HCT116 (cell line): Measurements from ENCODE around the gene PCGF2. TPM values are rescaled to one million over a fixed set of nuclear protein-coding genes. Genes with fewer than 3 reads are reported as not detected.

ENCODE experiments used
- ATAC-seq: fragments of 200-7000 bp; cut with Tn5 transposase; 2 replicates; pipeline ENCODE4 v1.9.1; 2020; ENCODE audit warnings: mild to moderate bottlenecking, moderate library complexity
- BruUV-seq: library from RNA; stranded (reverse); fragments of 400-500 nt; replicated peaks from 2 replicates; lab custom pipeline; 2021; lab: Mats Ljungman, UMichigan
- CTCF ChIA-PET: fragments of 300-600 bp; sonication (Branson Sonifier 250); formaldehyde crosslinking; loops from one replicate; lab custom pipeline; 2021; ENCODE audit warnings: antibody characterized with exemption; lab: Charles Lee
- POLR2A ChIA-PET: fragments of 300-600, 350-600 bp; sonication (Branson Sonifier 250); formaldehyde crosslinking; loops from one replicate; lab custom pipeline; 2021; ENCODE audit warnings: antibody characterized with exemption; lab: Charles Lee
- RAD21 ChIA-PET, 2 experiments: fragments of 300-600 bp; sonication (Branson Sonifier 250); formaldehyde crosslinking; loops; one replicate each; lab custom pipeline; 2023; ENCODE audit warnings: low total read pairs in 2 of 2; ENCODE audit not compliant: uncharacterized antibody in 2 of 2, unreplicated experiment in 2 of 2, low non-redundant PET in 1 of 2; lab: Charles Lee
- DNase-seq: peaks from one replicate; pipeline ENCODE4 v3.0.0-alpha.2; 2010; ENCODE audit warnings: low read depth, low spot score
- H2AFZ ChIP-seq: fragments of 200-600 bp; shearing (Covaris generic), sonication (generic); 2 replicates; pipeline ENCODE4 v1.6.1; 2017; ENCODE audit warnings: low read depth, mixed run types, mixed read lengths, antibody characterized with exemption, low read length; ENCODE audit not compliant: poor library complexity, severe bottlenecking
- H3K27ac ChIP-seq: 2 replicates; pipeline ENCODE4 v1.5.1; 2012; ENCODE audit warnings: low read depth, low read length
- H3K27me3 ChIP-seq: fragments of 200-600 bp; sonication (generic); 2 replicates; pipeline ENCODE4 v1.6.1; 2016; ENCODE audit warnings: mixed run types, low read length, mixed read lengths; ENCODE audit not compliant: insufficient read depth
- H3K36me3 ChIP-seq, 2 experiments: fragments of 200-500 bp in 1 of 2; fragments of 200-600 bp in 1 of 2; sonication (Bioruptor generic) in 1 of 2; sonication (generic) in 1 of 2; 2 replicates each; pipeline versions ENCODE4 v1.5.1 to v1.6.1; 2014 to 2016; ENCODE audit warnings: low read length in 2 of 2, inconsistent platforms in 1 of 2, mixed read lengths in 1 of 2, mixed run types in 1 of 2; ENCODE audit not compliant: insufficient read depth in 2 of 2, control insufficient read depth in 1 of 2
- H3K4me1 ChIP-seq, 2 experiments: fragments of 200-600 bp in 1 of 2; sonication (generic) in 1 of 2; 2 replicates each; pipeline versions ENCODE4 v1.5.1 to v1.6.1; 2012 to 2017; ENCODE audit warnings: low read length in 2 of 2, inconsistent platforms in 1 of 2, mild to moderate bottlenecking in 1 of 2, mixed read lengths in 1 of 2, mixed run types in 1 of 2, moderate library complexity in 1 of 2; ENCODE audit not compliant: insufficient read depth in 2 of 2, control insufficient read depth in 1 of 2
- H3K4me2 ChIP-seq: fragments of 200-600 bp; sonication (generic); 2 replicates; pipeline ENCODE4 v1.6.1; 2017; ENCODE audit warnings: mixed run types, low read length, mixed read lengths
- H3K4me3 ChIP-seq, 2 experiments: fragments of 200-600 bp in 1 of 2; sonication (generic) in 1 of 2; replicated peaks in 1 of 2; 2 replicates each; pipeline ENCODE4 v1.5.1; 2011 to 2016; ENCODE audit warnings: low read length in 2 of 2, control low read depth in 1 of 2, low read depth in 1 of 2, mild to moderate bottlenecking in 1 of 2, mixed read lengths in 1 of 2, mixed run types in 1 of 2
- H3K79me2 ChIP-seq: fragments of 200-600 bp; sonication (generic); 2 replicates; pipeline ENCODE4 v1.6.1; 2017; ENCODE audit warnings: mild to moderate bottlenecking, mixed run types, low read length, moderate library complexity, mixed read lengths; ENCODE audit not compliant: insufficient read depth
- H3K9ac ChIP-seq: fragments of 200-600 bp; sonication (generic); 2 replicates; pipeline ENCODE4 v1.6.1; 2016; ENCODE audit warnings: low read length, mixed read lengths
- H3K9me2 ChIP-seq: fragments of 200-600 bp; sonication (generic), shearing (Covaris generic); 2 replicates; pipeline ENCODE4 v1.6.1; 2017; ENCODE audit warnings: mixed run types, mild to moderate bottlenecking, moderate library complexity; ENCODE audit not compliant: insufficient read depth
- H3K9me3 ChIP-seq, 2 experiments: fragments of 200-500 bp in 1 of 2; fragments of 200-600 bp in 1 of 2; sonication (Bioruptor generic) in 1 of 2; sonication (generic) in 1 of 2; 2 replicates each; pipeline ENCODE4 v1.6.1; 2014 to 2017; ENCODE audit warnings: low read length in 2 of 2, mixed read lengths in 2 of 2, inconsistent platforms in 1 of 2, low read depth in 1 of 2, mild to moderate bottlenecking in 1 of 2, mixed run types in 1 of 2, moderate library complexity in 1 of 2; ENCODE audit not compliant: control insufficient read depth in 1 of 2, insufficient read depth in 1 of 2
- H4K20me1 ChIP-seq: fragments of 200-600 bp; sonication (generic), shearing (Covaris generic); 2 replicates; pipeline ENCODE4 v1.6.1; 2017; ENCODE audit warnings: mixed run types, mild to moderate bottlenecking, moderate library complexity; ENCODE audit not compliant: insufficient read depth
- CBX3 ChIP-seq: IDR thresholded peaks from 2 replicates; pipeline ENCODE4 v1.6.1; 2012; ENCODE audit warnings: low read depth
- EGR1 ChIP-seq: IDR thresholded peaks from 2 replicates; pipeline ENCODE4 v1.6.1; 2012; ENCODE audit warnings: low read depth
- EZH2 ChIP-seq: fragments of 200-600 bp; sonication (generic); IDR thresholded peaks from 2 replicates; pipeline ENCODE4 v1.6.1; 2017; ENCODE audit warnings: antibody characterized with exemption, mixed run types
- FOSL1 ChIP-seq: IDR thresholded peaks from 2 replicates; pipeline ENCODE4 v1.6.1; 2012; ENCODE audit warnings: low read depth
- JUND ChIP-seq: IDR thresholded peaks from 2 replicates; pipeline ENCODE4 v1.6.1; 2012
- MAX ChIP-seq: IDR thresholded peaks from 2 replicates; pipeline ENCODE4 v1.6.1; 2012
- POLR2A ChIP-seq: IDR thresholded peaks from 2 replicates; pipeline ENCODE4 v1.7.0; 2011; ENCODE audit warnings: borderline replicate concordance; ENCODE audit not compliant: insufficient read depth, insufficient read length; ENCODE audit errors: extremely low read depth
- POLR2AphosphoS5 ChIP-seq: IDR thresholded peaks from 2 replicates; pipeline ENCODE4 v1.6.1; 2011; ENCODE audit warnings: mild to moderate bottlenecking, low read depth, low read length, moderate library complexity
- RAD21 ChIP-seq: IDR thresholded peaks from 2 replicates; pipeline ENCODE4 v1.6.1; 2012; ENCODE audit warnings: low read depth, mild to moderate bottlenecking
- TCF7L2 ChIP-seq: IDR thresholded peaks from 2 replicates; pipeline ENCODE4 v1.7.0; 2011; ENCODE audit warnings: borderline replicate concordance, inconsistent platforms; ENCODE audit not compliant: insufficient read depth, insufficient read length; ENCODE audit errors: extremely low read depth
- YY1 ChIP-seq: IDR thresholded peaks from 2 replicates; pipeline ENCODE4 v1.6.1; 2011; ENCODE audit warnings: low read length, low read depth, moderate library complexity, mild to moderate bottlenecking; ENCODE audit not compliant: insufficient replicate concordance; ENCODE audit errors: extremely low read depth
- ZFX ChIP-seq: fragments of 450-650 bp; IDR thresholded peaks from 2 replicates; pipeline ENCODE4 v1.6.1; 2017
- intact Hi-C: fragments of 100-400 bp; cut with micrococcal nuclease; formaldehyde crosslinking; loops from 2 replicates; pipeline ENCODE4 v1.10.0; 2022
- total RNA-seq: library from RNA; stranded (reverse); gene quantifications from one replicate; pipeline ENCODE4 v1.2.1, GENCODE V29; 2021; ENCODE audit not compliant: unreplicated experiment
- TF ChIP-seq, protein P1 (sequence below): IDR thresholded peaks from 2 replicates; pipeline ENCODE4 v1.6.1; 2012; ENCODE audit warnings: low read depth
- TF ChIP-seq, protein P2 (sequence below): IDR thresholded peaks from 2 replicates; pipeline ENCODE4 v1.6.1; 2012

PCGF2 gene
- total RNA-seq, 1 experiment from 2014 or later, result 64.6 TPM

DNA sequence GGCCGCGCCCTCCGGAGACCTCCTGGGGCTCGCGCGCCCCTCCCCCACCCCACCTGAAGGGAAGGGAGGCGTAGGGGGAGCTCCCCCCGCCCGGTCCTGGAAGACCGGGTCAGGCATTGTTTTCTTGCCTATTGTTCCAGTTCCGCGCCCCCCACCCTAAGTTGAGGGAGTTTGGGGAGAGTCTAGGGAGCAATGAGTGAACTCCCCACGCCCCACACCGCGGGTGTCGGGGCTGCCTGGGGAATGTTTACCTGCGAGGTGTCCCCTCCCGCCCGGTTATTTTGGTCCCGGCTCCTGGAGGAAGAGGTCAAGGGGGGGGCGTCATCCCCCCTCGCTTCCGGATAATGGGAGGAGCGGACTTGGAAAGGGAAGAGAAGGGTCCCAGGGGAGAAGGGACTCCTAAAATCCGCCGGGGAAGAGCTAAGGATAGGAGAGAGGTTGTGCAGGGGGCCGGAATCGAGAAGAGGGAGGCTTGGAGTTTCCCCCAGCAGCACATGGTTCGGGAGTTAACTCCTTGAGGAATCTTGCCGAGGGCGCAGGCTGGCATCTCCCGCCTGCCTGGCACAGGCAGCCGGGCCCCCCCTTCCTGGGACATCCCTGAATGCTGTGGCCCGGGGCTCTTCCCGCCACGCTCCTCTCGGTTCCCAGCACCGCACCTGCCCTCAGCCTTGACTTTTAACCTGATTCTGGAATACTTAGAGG is 42.2 kb downstream of the PCGF2 start:
- Histone ChIP-seq H3K27me3 (no peaks in the 10 kb centered on the region), H3K4me3 (peak overlapping the region; percentile 77 to 91), H3K9ac (peak overlapping the region; percentile 85), H3K4me1 (peaks cover 21 to 49% of the 10 kb centered on the region in 2 experiments), H3K9me2 (no peaks in the 10 kb centered on the region), H4K20me1 (no peaks in the 10 kb centered on the region), H3K79me2 (peaks cover 52% of the 10 kb centered on the region), H3K9me3 (no peaks in the 10 kb centered on the region), H3K4me2 (peak overlapping the region; percentile 96), H3K27ac (peak overlapping the region; percentile 99), H3K36me3 (peaks cover 11 to 30% of the 10 kb centered on the region in 2 experiments; a peak in 3 of 4 replicates), H2AFZ (no peak overlapping the region)
- BruUV-seq, result no TSS peak
- ATAC-seq, result peak; percentile 9
- RAD21 ChIA-PET, result no interaction called here
- POLR2A ChIA-PET, result interaction anchor here (0.6 to 1.4 kb wide), 2 partner anchors 29 to 41 kb away, joined by 3 to 4 read pairs; no protein-coding TSS in a partner anchor
- CTCF ChIA-PET, result no interaction called here
- no peak for DNase-seq
- intact Hi-C loops, result no loop called here
- TF ChIP-seq RAD21 (no peak), MAX (peak; percentile 35), POLR2AphosphoS5 (peak; percentile 43), POLR2A (peak; percentile 17)

GRCh38 chr17:38705523-38705802 is 42.7 kb downstream of the PCGF2 start:
- intact Hi-C loops, result no loop called here
- Histone ChIP-seq H3K27ac (peak overlapping the region; percentile 99), H3K79me2 (peaks cover 52% of the 10 kb centered on the region), H3K36me3 (peaks cover 10 to 25% of the 10 kb centered on the region in 2 experiments; a peak in 2 of 4 replicates), H3K9me3 (no peaks in the 10 kb centered on the region), H3K4me3 (peak overlapping the region; percentile 77 to 91), H3K9me2 (no peaks in the 10 kb centered on the region), H3K9ac (peak overlapping the region; percentile 85), H2AFZ (no peak overlapping the region), H3K4me2 (peak overlapping the region; percentile 96), H4K20me1 (no peaks in the 10 kb centered on the region), H3K27me3 (no peaks in the 10 kb centered on the region), H3K4me1 (peaks cover 25 to 54% of the 10 kb centered on the region in 2 experiments)
- TF ChIP-seq TCF7L2 (no peak), MAX (no peak), CBX3 (no peak), EGR1 (no peak), JUND (no peak), EZH2 (no peak), FOSL1 (no peak), POLR2AphosphoS5 (no peak), YY1 (no peak), ZFX (no peak)
- TF ChIP-seq, protein P1, sequence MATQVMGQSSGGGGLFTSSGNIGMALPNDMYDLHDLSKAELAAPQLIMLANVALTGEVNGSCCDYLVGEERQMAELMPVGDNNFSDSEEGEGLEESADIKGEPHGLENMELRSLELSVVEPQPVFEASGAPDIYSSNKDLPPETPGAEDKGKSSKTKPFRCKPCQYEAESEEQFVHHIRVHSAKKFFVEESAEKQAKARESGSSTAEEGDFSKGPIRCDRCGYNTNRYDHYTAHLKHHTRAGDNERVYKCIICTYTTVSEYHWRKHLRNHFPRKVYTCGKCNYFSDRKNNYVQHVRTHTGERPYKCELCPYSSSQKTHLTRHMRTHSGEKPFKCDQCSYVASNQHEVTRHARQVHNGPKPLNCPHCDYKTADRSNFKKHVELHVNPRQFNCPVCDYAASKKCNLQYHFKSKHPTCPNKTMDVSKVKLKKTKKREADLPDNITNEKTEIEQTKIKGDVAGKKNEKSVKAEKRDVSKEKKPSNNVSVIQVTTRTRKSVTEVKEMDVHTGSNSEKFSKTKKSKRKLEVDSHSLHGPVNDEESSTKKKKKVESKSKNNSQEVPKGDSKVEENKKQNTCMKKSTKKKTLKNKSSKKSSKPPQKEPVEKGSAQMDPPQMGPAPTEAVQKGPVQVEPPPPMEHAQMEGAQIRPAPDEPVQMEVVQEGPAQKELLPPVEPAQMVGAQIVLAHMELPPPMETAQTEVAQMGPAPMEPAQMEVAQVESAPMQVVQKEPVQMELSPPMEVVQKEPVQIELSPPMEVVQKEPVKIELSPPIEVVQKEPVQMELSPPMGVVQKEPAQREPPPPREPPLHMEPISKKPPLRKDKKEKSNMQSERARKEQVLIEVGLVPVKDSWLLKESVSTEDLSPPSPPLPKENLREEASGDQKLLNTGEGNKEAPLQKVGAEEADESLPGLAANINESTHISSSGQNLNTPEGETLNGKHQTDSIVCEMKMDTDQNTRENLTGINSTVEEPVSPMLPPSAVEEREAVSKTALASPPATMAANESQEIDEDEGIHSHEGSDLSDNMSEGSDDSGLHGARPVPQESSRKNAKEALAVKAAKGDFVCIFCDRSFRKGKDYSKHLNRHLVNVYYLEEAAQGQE, result no peak
- TF ChIP-seq, protein P2, sequence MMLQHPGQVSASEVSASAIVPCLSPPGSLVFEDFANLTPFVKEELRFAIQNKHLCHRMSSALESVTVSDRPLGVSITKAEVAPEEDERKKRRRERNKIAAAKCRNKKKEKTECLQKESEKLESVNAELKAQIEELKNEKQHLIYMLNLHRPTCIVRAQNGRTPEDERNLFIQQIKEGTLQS, result no peak
- DNase-seq (no peak), ATAC-seq (peak; percentile 8)
- ChIA-PET CTCF (no interaction called here), RAD21 (no interaction called here), POLR2A (interaction anchor here (0.6 to 1.4 kb wide), 2 partner anchors 28 to 41 kb away, joined by 3 to 4 read pairs; no protein-coding TSS in a partner anchor)
- no TSS peak for BruUV-seq
